GM18505 (cell line): ENCODE measurements around the gene PHACTR2.
"Not testable (repeated sequence)": the region's sequence is repeated elsewhere in the genome, so short reads cannot be mapped to it uniquely, and the experiment has no call there.

ENCODE experiments used
- ATAC-seq: cut with Tn5 transposase; IDR thresholded peaks from one replicate; pipeline ENCODE4 v1.9.1; 2021; ENCODE audit not compliant: unreplicated experiment
- POLR2A ChIP-seq: IDR thresholded peaks from 4 replicates; pipeline ENCODE4 v1.6.1; 2011; ENCODE audit warnings: borderline replicate concordance; ENCODE audit not compliant: insufficient read depth, insufficient read length; ENCODE audit errors: extremely low read depth

The PHACTR2 gene

DNA sequence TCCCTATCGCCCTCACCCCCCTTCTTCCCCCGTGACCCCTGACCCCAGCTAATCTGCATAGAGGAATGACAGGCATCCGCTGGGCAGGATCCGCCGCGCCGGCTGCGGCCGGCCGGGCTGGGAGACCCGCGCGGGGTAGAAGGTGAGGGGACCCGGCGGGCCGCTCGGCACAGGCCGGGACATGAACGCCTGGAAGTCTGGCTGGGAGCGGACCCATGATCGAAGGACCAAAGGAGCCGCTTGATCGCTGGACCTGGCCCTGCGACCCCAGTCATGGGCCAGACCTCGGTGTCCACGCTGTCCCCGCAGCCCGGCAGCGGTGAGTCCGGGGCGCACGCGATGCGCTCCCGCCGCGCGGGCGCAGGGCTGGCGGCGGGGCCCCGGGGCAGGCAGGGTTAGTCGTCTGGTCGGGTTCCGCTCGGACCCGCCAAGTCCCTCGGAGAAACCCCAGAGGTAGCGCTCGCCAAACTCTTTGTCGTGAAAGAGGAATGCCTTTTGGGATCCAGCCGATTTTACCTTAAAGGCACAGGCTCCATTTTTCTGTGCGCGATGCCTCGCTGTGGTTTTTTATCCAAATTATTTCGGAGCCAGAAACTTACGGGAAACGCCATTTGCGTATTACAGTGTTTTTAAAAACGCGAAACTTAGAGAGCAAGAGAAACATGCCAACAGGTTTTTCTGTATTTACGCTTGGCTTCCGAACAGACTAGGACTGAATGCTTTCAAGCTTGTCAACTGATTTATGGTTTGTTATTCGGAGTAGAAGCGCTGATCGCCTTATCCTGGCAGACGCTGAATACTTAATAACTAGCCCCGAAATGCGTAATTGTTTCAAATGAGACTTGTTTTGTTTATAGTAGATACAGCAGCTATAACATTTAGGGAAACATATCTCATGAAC is at the start of gene PHACTR2:
Gene PHACTR2 (plus strand): TSS at position 75 of the 901 bp plus-strand sequence. CDS start 199 bp downstream, at position 274.
- ATAC-seq: no peak
- no peak for TF ChIP-seq POLR2A

DNA sequence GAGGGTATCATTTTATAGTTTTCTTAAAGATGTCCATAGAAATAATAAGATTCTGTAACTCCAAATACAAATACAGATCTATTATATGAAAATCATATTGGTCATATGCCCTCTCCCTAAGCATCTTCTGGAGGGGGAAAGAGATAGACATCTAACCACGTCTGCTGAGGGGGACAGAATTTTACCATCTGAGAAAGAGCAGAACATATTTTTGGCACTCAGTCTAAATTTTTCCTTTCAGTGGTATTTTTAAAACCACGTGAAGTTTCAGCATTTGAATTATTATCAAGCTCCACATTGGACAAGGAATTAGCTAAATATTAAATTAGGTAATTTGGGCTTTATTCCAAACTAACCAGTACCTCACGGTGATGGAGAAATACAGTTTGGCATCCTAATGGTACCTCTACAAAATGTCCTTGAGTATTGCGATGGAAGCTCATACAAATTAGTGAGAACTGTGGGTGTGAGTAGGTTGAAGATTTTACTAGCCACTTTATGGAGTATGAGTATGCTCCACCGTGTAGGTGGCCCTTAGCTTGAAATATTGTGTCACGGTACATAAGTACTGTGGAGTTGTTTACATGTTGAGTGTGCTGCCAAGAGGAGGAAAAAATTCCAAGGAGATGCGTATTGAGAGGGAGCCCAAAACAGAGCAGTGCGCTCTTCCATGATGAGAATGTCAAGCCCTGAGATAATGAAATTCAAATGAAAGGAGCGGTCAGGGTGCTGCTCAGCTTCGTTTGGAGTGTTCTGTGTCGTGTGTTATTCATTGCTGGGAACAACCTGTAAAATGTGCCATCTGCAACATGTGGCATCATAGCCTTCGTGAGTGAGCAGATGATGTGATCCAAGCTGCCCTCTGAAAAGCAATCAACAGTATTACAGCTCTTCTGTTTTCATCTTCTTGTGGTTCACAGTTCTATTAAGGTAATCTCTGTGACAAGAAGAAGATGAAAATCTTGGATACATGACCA is 48.4 kb upstream of the PHACTR2 start:
- TF ChIP-seq POLR2A: no peak
- no peak for ATAC-seq

DNA sequence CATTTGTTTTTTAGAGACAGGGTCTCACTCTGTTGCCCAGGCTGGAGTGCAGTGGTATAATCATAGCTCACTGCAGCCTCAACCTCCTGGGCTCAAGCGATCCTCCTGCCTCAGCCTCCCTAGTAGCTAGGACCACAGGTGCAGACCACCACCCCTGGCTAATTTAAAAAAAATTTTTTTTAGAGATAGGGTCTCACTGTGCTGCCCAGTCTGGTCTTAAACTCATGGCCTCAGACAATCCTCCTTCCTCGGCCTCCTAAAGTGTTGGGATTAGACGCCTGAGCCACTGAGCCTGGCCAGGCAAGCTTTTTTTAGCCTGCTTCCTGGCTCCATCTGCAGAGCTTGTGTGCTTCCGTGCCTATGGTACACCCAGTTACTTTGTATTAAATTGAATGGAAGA is 46.6 kb upstream of the PHACTR2 start:
- not testable (repeated sequence) for ATAC-seq

DNA sequence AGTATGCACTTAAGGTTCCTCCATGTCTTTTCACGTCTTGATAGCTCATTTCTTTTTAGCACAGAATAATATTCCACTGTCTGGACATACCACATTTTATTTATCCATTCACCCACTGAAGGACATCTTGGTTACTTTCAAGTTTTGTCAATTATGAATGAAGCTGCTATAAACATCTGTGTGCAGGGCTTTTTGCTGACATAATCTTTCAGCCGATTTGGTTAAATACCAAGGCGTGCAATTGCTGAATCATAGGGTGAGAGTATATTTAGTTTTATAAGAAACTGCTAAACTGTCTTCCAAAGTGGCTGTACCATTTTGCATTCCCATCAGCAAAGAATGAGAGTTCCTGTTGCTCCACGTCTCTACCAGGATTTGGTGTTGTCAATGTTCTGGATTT is 44.9 kb upstream of the PHACTR2 start:
- no peak for TF ChIP-seq POLR2A
- no peak for ATAC-seq

DNA sequence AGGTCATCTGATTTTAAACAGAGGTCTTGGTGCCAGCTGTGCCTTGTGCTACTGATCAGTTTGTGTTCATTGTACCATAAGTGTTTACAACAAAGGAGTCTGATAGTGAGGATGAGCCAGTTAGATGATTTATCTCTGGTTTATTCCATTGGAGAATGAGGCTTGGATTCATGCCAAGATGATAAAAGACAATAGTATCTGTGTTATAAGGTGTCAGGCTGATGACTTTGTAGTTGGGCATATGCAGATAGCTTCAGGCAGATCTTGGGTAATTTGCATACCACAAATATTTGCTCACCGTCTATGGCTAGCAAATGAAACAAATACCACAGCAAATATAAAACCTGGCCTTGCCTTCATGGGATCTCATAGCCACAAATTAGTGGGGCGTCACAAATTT is 43.3 kb upstream of the PHACTR2 start:
- TF ChIP-seq POLR2A: no peak
- ATAC-seq: no peak

DNA sequence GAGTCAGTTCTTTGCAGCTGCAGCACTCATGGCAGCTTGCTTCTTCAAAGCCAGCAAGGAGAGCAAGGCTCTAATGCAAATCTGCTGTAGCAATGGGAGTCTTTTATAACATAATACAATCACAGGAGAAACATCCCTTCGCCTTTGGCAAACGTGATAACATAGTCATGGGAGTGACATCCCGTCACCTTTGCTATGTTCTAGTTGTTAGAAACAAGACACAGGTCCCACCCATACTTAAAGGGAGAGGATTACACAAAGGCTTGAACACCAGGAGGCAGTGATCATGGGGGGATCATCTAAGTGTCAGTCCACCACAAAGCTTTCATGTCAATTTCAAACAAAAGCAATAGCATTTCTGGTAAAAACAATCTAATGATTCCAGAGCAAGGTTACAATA is 40.1 kb upstream of the PHACTR2 start:
- ATAC-seq: no peak
- no peak for TF ChIP-seq POLR2A

DNA sequence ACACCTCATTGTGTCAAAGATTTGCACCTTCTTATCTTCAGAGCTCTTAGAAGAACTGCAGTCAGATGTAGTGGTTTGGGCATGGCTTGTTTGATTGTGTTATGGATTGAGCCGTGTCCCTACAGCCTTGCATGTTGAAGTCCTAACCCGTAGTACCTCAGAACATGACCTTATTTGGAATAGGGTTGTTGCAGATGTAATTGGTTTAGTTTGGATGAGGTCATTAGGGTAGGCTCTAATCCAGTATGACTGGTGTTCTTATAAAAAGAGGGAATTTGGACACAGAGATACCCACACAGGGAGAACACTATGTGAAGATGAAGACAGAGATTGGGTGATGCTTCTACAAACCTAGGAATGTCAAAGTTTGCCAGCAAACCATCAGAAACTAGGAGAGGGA is 35.4 kb upstream of the PHACTR2 start:
- no peak for ATAC-seq
- no peak for TF ChIP-seq POLR2A

DNA sequence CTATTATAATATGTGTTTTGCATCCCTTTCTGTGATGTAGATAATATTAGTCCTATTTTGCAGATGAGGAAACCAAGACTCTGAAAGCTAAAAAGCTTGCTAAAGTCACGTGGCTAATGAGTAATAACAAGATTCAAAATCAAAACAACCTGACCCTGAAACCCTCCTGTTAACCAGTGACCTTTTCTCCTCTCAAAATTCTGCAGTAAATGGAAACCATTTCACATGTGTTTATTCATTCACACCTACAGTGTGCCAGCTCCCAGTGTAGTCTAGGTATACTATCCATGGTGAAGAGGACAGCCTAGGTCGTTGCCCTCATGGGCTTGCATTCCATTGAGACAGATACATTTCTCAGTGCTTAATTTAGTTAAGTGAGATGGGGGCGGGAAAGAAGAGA is 30.6 kb upstream of the PHACTR2 start:
- TF ChIP-seq POLR2A: no peak
- ATAC-seq: no peak

DNA sequence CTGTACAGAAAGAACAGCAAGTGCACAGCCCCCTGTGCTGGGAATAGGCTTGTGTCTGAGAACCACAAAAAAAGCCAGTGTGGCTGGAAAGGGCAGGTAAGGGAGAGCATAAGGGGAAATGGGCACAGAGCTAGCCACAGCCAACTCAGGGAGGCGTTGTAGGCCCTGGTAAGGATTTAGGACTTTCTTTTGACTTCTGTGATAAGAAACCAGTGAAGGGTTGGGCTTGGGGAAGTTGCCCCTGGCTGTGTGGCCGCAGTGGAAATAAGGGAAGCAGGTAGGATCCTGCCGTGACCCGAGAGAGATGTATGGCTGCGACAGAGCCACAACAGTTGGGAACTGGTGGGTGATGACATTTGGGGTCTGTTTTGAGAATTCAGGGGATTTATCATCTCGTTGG is 30.0 kb upstream of the PHACTR2 start:
- ATAC-seq: no peak
- TF ChIP-seq POLR2A: no peak

DNA sequence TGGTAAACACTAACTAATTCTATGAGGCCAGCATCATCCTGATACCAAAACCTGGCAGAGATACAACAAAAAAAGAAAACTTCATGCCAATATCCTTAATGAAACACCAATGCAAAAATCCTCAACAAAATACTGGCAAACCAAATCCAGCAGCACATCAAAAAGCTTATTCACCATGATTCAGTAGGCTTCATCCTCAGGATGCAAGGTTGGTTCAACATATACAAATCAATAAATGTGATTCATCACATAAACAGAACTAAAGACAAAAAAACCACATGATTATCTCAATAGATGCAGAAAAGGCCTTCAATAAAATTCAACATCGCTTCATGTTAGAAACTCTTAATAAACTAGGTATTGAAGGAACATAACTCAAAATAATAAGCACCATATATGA is 28.4 kb upstream of the PHACTR2 start:
- ATAC-seq: not testable (repeated sequence)

DNA sequence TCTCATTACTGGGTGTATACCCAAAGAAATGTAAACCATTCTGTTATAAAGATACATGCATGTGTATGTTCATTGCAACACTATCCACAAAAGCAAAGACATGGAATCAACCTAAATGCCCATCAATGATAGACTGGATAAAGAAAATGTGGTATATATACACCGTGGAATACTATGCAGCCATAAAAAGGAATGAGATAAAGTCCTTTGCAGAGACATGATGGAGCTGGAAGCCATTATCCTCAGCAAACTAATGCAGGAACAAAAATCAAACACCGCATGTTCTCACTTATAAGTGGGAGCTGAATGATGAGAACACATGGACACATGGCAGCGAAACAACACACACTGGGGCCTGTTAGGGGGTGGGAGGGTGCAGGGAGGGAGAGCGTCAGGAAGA is 26.4 kb upstream of the PHACTR2 start:
- not testable (repeated sequence) for ATAC-seq

DNA sequence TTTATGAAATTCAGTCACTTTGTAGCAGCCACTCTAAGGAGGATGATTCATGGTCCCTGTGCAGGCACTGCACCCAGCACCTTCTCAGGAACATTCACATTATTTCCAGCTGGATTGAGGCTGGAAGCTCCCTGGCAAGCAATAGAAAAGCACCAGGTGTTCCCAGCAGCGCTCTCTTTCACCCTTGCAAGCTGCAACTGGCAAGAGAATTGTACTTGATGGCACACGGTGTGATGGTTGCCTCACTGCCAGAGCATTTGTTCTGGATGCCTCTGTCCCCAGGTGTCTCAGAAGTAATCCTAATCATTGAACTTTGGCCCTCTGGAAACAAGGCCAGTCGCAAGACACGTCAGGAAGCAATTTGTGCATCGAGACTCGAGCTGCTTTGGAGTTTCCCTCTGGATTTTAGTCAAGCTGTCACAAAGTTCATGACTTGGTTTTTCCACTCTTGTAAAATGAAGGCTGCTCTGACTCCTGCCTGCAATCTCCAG is 24.9 kb upstream of the PHACTR2 start:
- no peak for ATAC-seq
- TF ChIP-seq POLR2A: no peak

DNA sequence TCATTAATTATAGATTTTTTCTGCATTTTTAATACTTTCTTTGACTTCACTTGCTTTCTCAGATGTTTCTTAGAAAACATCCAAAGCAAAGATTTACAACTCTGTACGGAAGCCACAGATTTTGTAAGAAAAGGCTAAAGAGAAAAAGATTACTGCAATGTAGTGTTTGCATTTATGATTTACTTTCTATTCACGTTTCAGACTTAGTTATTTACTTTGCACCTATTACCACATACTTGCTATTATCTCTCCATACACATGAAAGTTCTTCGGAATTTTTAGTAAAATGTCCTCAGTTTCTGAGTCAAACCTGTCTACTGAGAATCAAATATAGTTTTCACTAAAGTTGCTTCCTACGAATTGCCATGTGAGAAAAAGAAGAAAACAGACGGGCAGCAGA is 22.2 kb upstream of the PHACTR2 start:
- no peak for TF ChIP-seq POLR2A
- ATAC-seq: no peak

DNA sequence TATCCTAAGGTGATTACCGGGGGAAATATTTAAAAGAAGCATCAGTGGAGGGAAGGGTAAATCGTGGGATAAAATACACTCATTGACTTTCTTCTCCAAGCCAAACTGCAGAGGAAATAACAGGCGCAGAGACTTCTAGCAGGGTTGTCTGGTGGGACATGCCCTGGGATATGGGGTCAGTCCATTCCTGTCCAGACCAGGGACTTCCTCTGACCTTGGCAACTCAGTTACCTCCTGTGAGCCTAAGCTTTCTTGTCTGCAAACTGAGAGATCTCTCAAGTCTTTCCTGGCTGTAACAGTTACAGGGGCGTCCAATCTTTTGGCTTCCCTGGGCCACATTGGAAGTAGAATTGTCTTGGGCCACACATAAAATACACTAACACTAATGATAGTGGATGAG is 21.7 kb upstream of the PHACTR2 start:
- no peak for ATAC-seq
- no peak for TF ChIP-seq POLR2A
